Lower leg skin (tissue), 3 donors: ENCODE data around the gene IFNA17.
"Not testable (repeated sequence)": the region's sequence is repeated elsewhere in the genome, so short reads cannot be mapped to it uniquely, and the experiment has no call there.

Experiments used
- POLR2A ChIP-seq, 2 donors: fragments of 450-650 bp; IDR thresholded peaks; one replicate each; pipeline ENCODE4 v1.6.1; 2016 to 2017; ENCODE audit warnings: antibody characterized with exemption in 2 of 2, mild to moderate bottlenecking in 1 of 2, moderate library complexity in 1 of 2
- TF ChIP-seq, protein P1 (sequence below), 3 donors: fragments of 450-650 bp; IDR thresholded peaks; one replicate each; pipeline ENCODE4 v1.5.1; 2016; ENCODE audit warnings: antibody characterized with exemption in 3 of 3, mild to moderate bottlenecking in 3 of 3, moderate library complexity in 2 of 3

DNA sequence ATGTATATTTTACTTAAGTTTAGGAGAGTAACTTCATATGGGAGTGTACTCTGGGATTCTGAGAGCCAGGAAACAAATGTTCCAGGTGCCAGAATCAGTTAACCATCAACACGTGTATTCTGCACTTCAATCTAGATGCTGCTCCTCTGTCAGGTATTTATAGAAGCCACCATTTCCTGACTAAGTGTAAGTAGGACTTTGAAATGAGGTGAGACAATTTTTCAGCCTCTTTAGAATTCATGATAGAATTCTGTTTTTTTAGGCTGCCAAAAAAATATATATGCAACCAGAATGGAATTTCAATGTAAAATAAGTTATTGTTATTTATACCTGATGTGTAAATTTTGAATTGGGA lies 8.3 kb upstream of the IFNA17 start:
- TF ChIP-seq, protein P1, sequence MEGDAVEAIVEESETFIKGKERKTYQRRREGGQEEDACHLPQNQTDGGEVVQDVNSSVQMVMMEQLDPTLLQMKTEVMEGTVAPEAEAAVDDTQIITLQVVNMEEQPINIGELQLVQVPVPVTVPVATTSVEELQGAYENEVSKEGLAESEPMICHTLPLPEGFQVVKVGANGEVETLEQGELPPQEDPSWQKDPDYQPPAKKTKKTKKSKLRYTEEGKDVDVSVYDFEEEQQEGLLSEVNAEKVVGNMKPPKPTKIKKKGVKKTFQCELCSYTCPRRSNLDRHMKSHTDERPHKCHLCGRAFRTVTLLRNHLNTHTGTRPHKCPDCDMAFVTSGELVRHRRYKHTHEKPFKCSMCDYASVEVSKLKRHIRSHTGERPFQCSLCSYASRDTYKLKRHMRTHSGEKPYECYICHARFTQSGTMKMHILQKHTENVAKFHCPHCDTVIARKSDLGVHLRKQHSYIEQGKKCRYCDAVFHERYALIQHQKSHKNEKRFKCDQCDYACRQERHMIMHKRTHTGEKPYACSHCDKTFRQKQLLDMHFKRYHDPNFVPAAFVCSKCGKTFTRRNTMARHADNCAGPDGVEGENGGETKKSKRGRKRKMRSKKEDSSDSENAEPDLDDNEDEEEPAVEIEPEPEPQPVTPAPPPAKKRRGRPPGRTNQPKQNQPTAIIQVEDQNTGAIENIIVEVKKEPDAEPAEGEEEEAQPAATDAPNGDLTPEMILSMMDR (IDR thresholded peaks at IDR 0.05) = not testable (repeated sequence)
- not testable (repeated sequence) for TF ChIP-seq POLR2A (IDR thresholded peaks at IDR 0.05)
